OCI-LY3 (cell line): Measurements from ENCODE around the gene PRR14L.

ENCODE experiments used
- EZH2phosphoT487 ChIP-seq: fragments of 200-600 bp; shearing (Covaris generic); IDR thresholded peaks from 2 replicates; pipeline ENCODE4 v1.6.1; 2018; ENCODE audit warnings: antibody characterized with exemption, mixed run types, low read depth
- TF ChIP-seq, protein P1 (sequence below): fragments of 200-600, 300-600 bp; sonication (generic); IDR thresholded peaks from 2 replicates; pipeline ENCODE4 v1.5.1; 2014; ENCODE audit warnings: antibody characterized with exemption, low read length, low read depth

DNA sequence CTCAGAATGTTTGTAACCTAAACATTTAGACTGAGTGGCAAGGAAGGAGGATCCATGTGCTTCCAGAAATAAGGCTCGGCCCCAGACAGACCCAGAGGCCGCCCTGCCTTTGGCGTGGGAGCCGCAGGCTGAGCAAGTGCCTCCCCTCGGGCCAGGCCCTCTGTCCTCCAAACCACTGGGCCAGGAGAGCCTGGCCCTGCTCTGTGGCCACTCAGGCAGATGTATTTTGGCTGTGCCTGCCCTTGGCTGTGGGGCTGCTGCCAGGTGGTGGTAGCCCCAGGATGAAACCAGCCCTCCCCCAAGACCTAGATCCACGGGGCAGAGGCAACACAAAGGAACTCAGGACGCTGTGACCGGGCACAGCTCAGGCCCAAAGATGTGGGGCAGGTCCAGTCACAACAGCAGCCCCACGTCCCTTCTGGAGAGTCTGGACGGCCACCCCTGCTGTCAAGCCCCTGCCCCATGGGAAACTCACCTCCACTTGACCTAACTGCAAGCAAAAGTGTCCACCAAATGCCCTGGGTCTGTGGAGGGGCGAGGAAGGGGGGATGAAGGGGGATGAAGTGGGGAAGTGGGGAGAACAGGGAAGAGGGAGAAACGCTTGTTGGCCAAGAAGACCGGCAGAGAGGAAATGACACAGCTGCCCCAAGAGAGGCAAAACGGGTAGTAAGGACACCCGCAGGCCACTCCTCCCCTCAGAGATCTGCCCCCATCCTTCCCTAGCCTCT, 111.9 kb downstream of the PRR14L start:
- TF ChIP-seq, protein P1, sequence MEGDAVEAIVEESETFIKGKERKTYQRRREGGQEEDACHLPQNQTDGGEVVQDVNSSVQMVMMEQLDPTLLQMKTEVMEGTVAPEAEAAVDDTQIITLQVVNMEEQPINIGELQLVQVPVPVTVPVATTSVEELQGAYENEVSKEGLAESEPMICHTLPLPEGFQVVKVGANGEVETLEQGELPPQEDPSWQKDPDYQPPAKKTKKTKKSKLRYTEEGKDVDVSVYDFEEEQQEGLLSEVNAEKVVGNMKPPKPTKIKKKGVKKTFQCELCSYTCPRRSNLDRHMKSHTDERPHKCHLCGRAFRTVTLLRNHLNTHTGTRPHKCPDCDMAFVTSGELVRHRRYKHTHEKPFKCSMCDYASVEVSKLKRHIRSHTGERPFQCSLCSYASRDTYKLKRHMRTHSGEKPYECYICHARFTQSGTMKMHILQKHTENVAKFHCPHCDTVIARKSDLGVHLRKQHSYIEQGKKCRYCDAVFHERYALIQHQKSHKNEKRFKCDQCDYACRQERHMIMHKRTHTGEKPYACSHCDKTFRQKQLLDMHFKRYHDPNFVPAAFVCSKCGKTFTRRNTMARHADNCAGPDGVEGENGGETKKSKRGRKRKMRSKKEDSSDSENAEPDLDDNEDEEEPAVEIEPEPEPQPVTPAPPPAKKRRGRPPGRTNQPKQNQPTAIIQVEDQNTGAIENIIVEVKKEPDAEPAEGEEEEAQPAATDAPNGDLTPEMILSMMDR = no peak
- no peak for TF ChIP-seq EZH2phosphoT487
